ENCODE results near the gene ALK.

The ALK gene

DNA sequence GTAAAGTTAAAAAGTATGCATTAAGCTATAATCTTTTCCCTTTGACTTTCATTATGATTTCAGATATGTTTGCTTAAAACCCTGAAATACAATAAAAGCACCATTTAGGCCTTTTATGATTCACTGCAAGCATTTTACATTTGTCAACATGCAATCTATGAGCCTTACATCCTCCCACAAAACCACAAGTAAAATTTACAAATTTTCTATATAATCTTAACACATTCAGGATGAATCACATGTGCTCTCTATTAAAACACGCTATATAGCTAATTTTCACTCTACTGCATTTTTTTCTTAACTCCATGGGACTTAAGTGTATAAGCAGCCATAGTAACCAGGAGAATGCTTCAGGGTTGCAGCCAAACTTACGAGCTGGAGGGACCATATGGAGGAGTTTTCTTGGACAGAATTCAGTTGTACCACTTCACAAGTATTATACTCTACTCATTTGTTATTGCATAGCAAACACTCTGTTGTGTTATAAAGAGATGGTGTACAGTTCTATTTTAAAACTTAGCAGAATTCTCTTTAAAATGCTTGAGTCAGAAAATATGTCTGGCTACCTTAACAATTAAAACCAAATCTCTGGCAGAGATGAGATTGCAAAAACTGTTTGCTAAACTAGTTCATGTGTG, 293.2 kb downstream of the ALK start:
- Histone ChIP-seq H3K27ac (ENCODE audit: insufficient read depth, low read depth, low read length, poor library complexity, severe bottlenecking) (no peak overlapping the region), H3K36me3 (ENCODE audit: control insufficient read depth, insufficient read depth, low read length) (no peaks in the 10 kb centered on the region), H3K4me1 (ENCODE audit: control insufficient read depth, insufficient read depth, low read length) (peaks cover 3% of the 10 kb centered on the region), H3K4me3 (ENCODE audit: insufficient read depth, low read depth, low read length) (no peak overlapping the region), H3K9me3 (ENCODE audit: control insufficient read depth, low read length) (no peaks in the 10 kb centered on the region), H3K27me3 (ENCODE audit: control insufficient read depth, insufficient read depth, low read length, poor library complexity, severe bottlenecking) (no peaks in the 10 kb centered on the region)
- 95 to 100% methylated on average over 2 of the region's 2 CpGs for WGBS, 2 experiments

DNA sequence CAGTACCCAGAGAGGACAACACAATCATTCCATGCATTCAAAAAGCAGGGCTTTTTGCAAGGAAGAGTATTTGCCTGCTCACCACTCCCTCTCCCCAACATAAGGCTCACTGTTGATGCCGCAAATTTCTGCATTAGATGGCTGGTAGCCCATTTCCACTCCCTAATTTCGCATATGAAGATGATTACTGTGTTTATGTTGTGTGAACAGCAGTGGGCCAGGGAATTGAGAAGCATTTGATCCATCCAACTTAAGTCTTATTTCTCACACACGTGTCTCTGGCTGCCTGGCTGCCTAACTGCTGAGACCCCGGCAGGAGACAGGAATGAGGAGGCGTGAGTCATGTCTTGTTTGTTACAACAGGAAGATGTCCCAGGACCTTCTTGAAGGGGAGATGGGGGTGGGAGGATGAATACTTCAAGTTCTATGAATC, 294.1 kb downstream of the ALK start:
- Histone ChIP-seq H3K27ac (ENCODE audit: insufficient read depth, low read depth, low read length, poor library complexity, severe bottlenecking) (no peak overlapping the region), H3K9me3 (ENCODE audit: control insufficient read depth, low read length) (no peaks in the 10 kb centered on the region), H3K4me1 (ENCODE audit: control insufficient read depth, insufficient read depth, low read length) (peaks cover 3% of the 10 kb centered on the region), H3K36me3 (ENCODE audit: control insufficient read depth, insufficient read depth, low read length) (no peaks in the 10 kb centered on the region), H3K4me3 (ENCODE audit: insufficient read depth, low read depth, low read length) (no peak overlapping the region), H3K27me3 (ENCODE audit: control insufficient read depth, insufficient read depth, low read length, poor library complexity, severe bottlenecking) (no peaks in the 10 kb centered on the region)
- WGBS, 2 experiments = 33 to 34% methylated on average over 5 of the region's 5 CpGs

DNA sequence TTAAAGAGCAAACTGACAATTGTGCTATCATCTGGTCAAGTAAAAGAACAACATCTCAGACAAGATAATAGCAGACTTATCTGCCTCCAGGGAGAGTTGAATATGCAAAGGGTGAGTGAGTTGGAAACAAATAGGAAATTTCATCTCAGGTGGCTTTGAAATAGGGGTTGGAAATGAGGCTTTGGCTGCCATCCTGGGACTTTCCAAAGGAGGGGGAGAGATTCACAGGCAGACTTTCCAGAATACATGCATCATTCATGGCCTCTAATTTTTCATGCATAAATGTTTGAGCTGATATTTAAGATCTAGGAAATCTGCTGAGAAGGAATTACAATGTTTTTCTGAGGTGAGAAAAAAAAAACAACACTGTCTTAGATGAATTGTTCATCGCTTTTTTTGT, 300.5 kb downstream of the ALK start:
- Histone ChIP-seq H3K4me3 (ENCODE audit: insufficient read depth, low read depth, low read length) (no peak overlapping the region), H3K27me3 (ENCODE audit: control insufficient read depth, insufficient read depth, low read length, poor library complexity, severe bottlenecking) (no peaks in the 10 kb centered on the region), H3K4me1 (ENCODE audit: control insufficient read depth, insufficient read depth, low read length) (peaks cover 4% of the 10 kb centered on the region), H3K9me3 (ENCODE audit: control insufficient read depth, low read length) (no peaks in the 10 kb centered on the region), H3K36me3 (ENCODE audit: control insufficient read depth, insufficient read depth, low read length) (no peaks in the 10 kb centered on the region), H3K27ac (ENCODE audit: insufficient read depth, low read depth, low read length, poor library complexity, severe bottlenecking) (no peak overlapping the region)
- WGBS, 2 experiments = 100% methylated on average over 1 of the region's 1 CpG

DNA sequence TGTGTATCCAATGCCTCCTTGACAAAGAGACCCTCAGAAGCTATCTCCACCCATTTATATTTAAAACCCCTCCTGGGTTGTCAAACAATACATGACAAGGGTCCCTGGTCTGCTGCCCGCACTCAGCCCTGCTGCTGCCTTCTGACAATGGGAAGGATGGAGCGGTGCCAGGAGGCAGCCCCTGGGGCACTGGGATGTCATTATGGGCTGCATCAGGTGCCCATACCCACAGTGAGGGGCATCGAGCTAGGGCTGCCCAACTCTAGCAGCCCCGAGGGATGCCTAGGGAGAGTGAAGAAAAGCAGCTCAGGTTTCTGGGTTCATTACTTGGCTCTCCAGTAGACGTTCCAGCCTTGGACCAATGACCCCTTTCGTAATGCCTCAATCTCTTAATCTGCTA, 301.7 kb downstream of the ALK start:
- Histone ChIP-seq H3K4me3 (ENCODE audit: insufficient read depth, low read depth, low read length) (no peak overlapping the region), H3K27me3 (ENCODE audit: control insufficient read depth, insufficient read depth, low read length, poor library complexity, severe bottlenecking) (no peaks in the 10 kb centered on the region), H3K36me3 (ENCODE audit: control insufficient read depth, insufficient read depth, low read length) (no peaks in the 10 kb centered on the region), H3K27ac (ENCODE audit: insufficient read depth, low read depth, low read length, poor library complexity, severe bottlenecking) (no peak overlapping the region), H3K9me3 (ENCODE audit: control insufficient read depth, low read length) (no peaks in the 10 kb centered on the region), H3K4me1 (ENCODE audit: control insufficient read depth, insufficient read depth, low read length) (peaks cover 4% of the 10 kb centered on the region)
- WGBS, 2 experiments = 84 to 87% methylated on average over 6 of the region's 6 CpGs

DNA sequence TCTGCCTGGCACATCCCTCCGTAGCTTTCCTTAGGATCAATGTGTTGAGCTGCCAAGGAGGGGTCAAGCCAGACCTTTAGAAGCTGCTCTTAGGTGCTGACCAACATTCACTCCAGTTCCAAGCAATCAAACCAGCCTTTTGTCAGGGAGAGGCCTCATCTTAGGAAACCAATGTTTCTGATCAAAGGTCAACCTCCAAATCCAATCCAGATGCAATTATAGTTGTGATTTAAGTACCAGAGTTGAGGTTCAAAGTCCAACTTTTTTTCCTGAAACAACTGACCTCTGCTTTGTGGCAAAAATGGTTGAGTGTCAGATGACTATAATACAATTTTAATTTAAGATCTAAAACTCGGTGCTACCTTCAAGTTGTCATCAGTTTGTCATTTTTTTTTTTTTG, 303.4 kb downstream of the ALK start:
- Histone ChIP-seq H3K4me1 (ENCODE audit: control insufficient read depth, insufficient read depth, low read length) (peaks cover 4% of the 10 kb centered on the region), H3K27ac (ENCODE audit: insufficient read depth, low read depth, low read length, poor library complexity, severe bottlenecking) (no peak overlapping the region), H3K4me3 (ENCODE audit: insufficient read depth, low read depth, low read length) (no peak overlapping the region), H3K27me3 (ENCODE audit: control insufficient read depth, insufficient read depth, low read length, poor library complexity, severe bottlenecking) (no peaks in the 10 kb centered on the region), H3K36me3 (ENCODE audit: control insufficient read depth, insufficient read depth, low read length) (no peaks in the 10 kb centered on the region), H3K9me3 (ENCODE audit: control insufficient read depth, low read length) (no peaks in the 10 kb centered on the region)
- 93 to 100% methylated on average over 1 to 2 of the region's 2 CpGs for WGBS, 2 experiments

DNA sequence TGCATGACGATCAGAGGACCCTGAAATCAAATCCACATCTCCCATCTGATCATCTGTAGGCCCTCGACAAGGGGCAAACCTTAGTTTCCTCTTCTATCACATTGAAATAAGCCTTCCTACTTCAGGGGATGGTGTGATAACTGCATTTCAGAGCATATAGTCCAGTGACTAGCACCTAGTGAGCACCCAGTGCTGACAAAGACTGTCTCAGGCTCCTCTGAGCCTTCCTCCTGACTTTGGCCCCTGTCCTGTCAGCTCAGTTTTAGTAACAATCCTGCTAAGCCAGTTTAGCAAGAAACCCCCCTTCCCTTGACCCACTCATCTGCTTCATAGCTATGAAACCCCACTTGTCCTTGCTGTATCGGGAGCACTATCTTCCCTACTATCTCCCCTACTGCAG, 304.0 kb downstream of the ALK start:
- Histone ChIP-seq H3K9me3 (ENCODE audit: control insufficient read depth, low read length) (no peaks in the 10 kb centered on the region), H3K4me1 (ENCODE audit: control insufficient read depth, insufficient read depth, low read length) (peaks cover 4% of the 10 kb centered on the region), H3K27ac (ENCODE audit: insufficient read depth, low read depth, low read length, poor library complexity, severe bottlenecking) (no peak overlapping the region), H3K36me3 (ENCODE audit: control insufficient read depth, insufficient read depth, low read length) (no peaks in the 10 kb centered on the region), H3K4me3 (ENCODE audit: insufficient read depth, low read depth, low read length) (no peak overlapping the region), H3K27me3 (ENCODE audit: control insufficient read depth, insufficient read depth, low read length, poor library complexity, severe bottlenecking) (no peaks in the 10 kb centered on the region)
- 94 to 97% methylated on average over 3 of the region's 3 CpGs for whole genome bisulfite sequencing, 2 experiments

DNA sequence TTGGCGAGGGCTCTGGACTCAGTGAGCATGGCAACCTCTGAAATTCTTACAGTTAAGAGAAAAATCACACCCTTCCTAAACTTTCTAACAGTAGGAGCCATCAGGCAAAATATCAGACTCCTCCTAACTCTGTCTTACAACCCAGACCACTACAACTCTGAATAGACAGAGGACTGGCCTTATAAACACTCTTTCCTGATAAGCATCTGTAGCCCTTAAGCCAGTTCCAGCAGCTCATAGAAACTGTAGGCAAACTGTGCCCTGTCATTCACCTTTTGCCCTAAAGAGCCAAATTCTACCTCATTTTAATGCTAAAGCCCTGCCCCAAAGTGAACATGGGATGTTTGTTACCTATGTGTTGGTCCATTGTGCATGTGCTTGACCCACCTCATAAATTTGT, 304.8 kb downstream of the ALK start:
- H3K4me3 ChIP-seq (ENCODE audit: insufficient read depth, low read depth, low read length) = no peak overlapping the region
- 0% methylated on average over 1 of the region's 1 CpG for WGBS, 2 experiments

DNA sequence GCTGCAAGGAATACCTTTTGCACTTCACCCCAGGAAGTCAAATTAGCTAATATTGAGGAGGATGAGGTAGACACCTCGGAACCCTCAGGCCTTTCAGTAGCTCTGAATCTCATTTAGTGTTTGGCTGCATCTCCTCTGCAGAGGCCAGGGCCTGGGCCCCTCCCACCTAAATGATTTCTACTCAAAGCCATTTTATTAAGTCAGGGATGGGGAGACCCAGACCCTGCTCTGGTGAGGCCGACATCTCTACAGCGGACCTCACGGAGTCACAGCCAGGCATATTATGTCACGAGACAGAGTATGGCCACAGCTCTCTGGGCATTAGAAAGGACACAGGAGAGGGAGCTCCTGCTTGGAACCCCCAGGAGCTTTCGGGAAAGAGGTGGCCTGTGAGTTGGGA, 305.5 kb downstream of the ALK start:
- Histone ChIP-seq H3K4me3 (ENCODE audit: insufficient read depth, low read depth, low read length) (no peak overlapping the region), H3K27me3 (ENCODE audit: control insufficient read depth, insufficient read depth, low read length, poor library complexity, severe bottlenecking) (no peaks in the 10 kb centered on the region), H3K4me1 (ENCODE audit: control insufficient read depth, insufficient read depth, low read length) (peaks cover 4% of the 10 kb centered on the region), H3K36me3 (ENCODE audit: control insufficient read depth, insufficient read depth, low read length) (no peaks in the 10 kb centered on the region), H3K9me3 (ENCODE audit: control insufficient read depth, low read length) (no peaks in the 10 kb centered on the region), H3K27ac (ENCODE audit: insufficient read depth, low read depth, low read length, poor library complexity, severe bottlenecking) (no peak overlapping the region)
- WGBS, 2 experiments = 78% methylated on average over 6 of the region's 6 CpGs

More for the DNA sequence above, 304.8 kb downstream of the ALK start:
- peaks cover 4% of the 10 kb centered on the region for H3K4me1 ChIP-seq (ENCODE audit: control insufficient read depth, insufficient read depth, low read length)
- H3K9me3 ChIP-seq (ENCODE audit: control insufficient read depth, low read length) = no peaks in the 10 kb centered on the region
- H3K36me3 ChIP-seq (ENCODE audit: control insufficient read depth, insufficient read depth, low read length) = no peaks in the 10 kb centered on the region
- H3K27ac ChIP-seq (ENCODE audit: insufficient read depth, low read depth, low read length, poor library complexity, severe bottlenecking) = no peak overlapping the region
- H3K27me3 ChIP-seq (ENCODE audit: control insufficient read depth, insufficient read depth, low read length, poor library complexity, severe bottlenecking) = no peaks in the 10 kb centered on the region

DNA sequence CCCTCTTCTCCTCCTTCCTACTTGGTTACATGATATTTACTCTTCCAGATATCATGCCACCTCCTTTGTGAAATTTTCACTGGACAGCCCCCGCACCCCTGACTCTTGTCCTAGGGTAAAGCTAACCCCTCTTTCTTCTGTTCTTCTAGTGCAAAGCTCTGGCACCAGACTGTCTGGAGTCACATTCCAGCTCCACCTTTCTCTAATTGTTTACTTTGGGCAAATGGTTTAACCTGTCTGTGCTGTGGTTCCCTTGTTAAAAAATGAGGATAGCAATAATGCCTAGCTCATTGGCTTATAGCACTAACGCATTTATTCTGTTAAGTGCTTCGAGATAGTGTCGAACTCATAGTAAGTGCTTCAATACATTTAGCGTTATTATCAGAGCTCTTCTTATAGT, 306.2 kb downstream of the ALK start:
- WGBS, 2 experiments = 97 to 98% methylated on average over 4 to 5 of the region's 5 CpGs

DNA sequence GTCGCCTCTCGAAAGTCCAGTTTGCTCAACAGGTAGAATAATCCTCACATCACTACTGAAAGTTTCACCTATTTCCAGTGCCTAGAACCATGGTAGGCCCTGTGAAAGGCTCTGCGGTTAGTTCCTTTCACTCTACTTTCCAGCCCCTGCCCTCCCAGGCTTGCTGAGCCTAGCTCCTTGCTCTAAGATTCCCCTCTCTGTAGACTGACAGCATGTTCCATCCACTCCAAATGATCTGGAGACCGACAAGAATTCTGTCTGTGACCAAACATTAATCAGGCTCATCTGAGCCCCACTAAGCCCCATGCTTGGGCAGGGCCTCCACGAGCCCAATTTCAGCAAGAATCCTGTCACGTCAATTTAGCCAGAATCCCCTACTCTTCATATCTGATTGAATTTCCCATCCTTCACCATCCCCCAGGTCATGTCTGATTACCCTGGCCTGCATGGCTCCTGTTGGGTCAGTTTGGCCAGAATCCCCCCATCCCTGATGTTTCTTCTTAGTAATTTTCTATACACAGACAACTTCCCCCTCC, 307.0 kb downstream of the ALK start:
- WGBS, 2 experiments = 77 to 78% methylated on average over 6 of the region's 6 CpGs
- H3K27me3 ChIP-seq (ENCODE audit: control insufficient read depth, insufficient read depth, low read length, poor library complexity, severe bottlenecking) = no peaks in the 10 kb centered on the region
- no peak overlapping the region for H3K4me3 ChIP-seq (ENCODE audit: insufficient read depth, low read depth, low read length)
- H3K27ac ChIP-seq (ENCODE audit: insufficient read depth, low read depth, low read length, poor library complexity, severe bottlenecking) = no peak overlapping the region
- peaks cover 4% of the 10 kb centered on the region for H3K4me1 ChIP-seq (ENCODE audit: control insufficient read depth, insufficient read depth, low read length)
- no peaks in the 10 kb centered on the region for H3K9me3 ChIP-seq (ENCODE audit: control insufficient read depth, low read length)
- H3K36me3 ChIP-seq (ENCODE audit: control insufficient read depth, insufficient read depth, low read length) = no peaks in the 10 kb centered on the region

More for the DNA sequence above, 306.2 kb downstream of the ALK start:
- Histone ChIP-seq H3K4me1 (ENCODE audit: control insufficient read depth, insufficient read depth, low read length) (peaks cover 4% of the 10 kb centered on the region), H3K4me3 (ENCODE audit: insufficient read depth, low read depth, low read length) (no peak overlapping the region), H3K27me3 (ENCODE audit: control insufficient read depth, insufficient read depth, low read length, poor library complexity, severe bottlenecking) (no peaks in the 10 kb centered on the region), H3K36me3 (ENCODE audit: control insufficient read depth, insufficient read depth, low read length) (no peaks in the 10 kb centered on the region), H3K27ac (ENCODE audit: insufficient read depth, low read depth, low read length, poor library complexity, severe bottlenecking) (no peak overlapping the region), H3K9me3 (ENCODE audit: control insufficient read depth, low read length) (no peaks in the 10 kb centered on the region)

All from ectodermal cell (in vitro differentiated cells).